HCT116 (cell line): ENCODE data around the gene FAM110A. TPM values are rescaled to one million over a fixed set of nuclear protein-coding genes. Genes with fewer than 3 reads are reported as not detected.
A peak's percentile ranks its signal among the peaks of the same experiment; 100 is the strongest.

Experiments
- ATAC-seq: fragments of 200-7000 bp; cut with Tn5 transposase; 2 replicates; pipeline ENCODE4 v1.9.1; 2020; ENCODE audit warnings: mild to moderate bottlenecking, moderate library complexity
- BruUV-seq: library from RNA; stranded (reverse); fragments of 400-500 nt; replicated peaks from 2 replicates; lab custom pipeline; 2021; lab: Mats Ljungman, UMichigan
- CTCF ChIA-PET: fragments of 300-600 bp; sonication (Branson Sonifier 250); formaldehyde crosslinking; loops from one replicate; lab custom pipeline; 2021; ENCODE audit warnings: antibody characterized with exemption; lab: Charles Lee
- POLR2A ChIA-PET: fragments of 300-600, 350-600 bp; sonication (Branson Sonifier 250); formaldehyde crosslinking; loops from one replicate; lab custom pipeline; 2021; ENCODE audit warnings: antibody characterized with exemption; lab: Charles Lee
- RAD21 ChIA-PET, 2 experiments: fragments of 300-600 bp; sonication (Branson Sonifier 250); formaldehyde crosslinking; loops; one replicate each; lab custom pipeline; 2023; ENCODE audit warnings: low total read pairs in 2 of 2; ENCODE audit not compliant: uncharacterized antibody in 2 of 2, unreplicated experiment in 2 of 2, low non-redundant PET in 1 of 2; lab: Charles Lee
- DNase-seq: peaks from one replicate; pipeline ENCODE4 v3.0.0-alpha.2; 2010; ENCODE audit warnings: low read depth, low spot score
- H2AFZ ChIP-seq: fragments of 200-600 bp; shearing (Covaris generic), sonication (generic); 2 replicates; pipeline ENCODE4 v1.6.1; 2017; ENCODE audit warnings: low read depth, mixed run types, mixed read lengths, antibody characterized with exemption, low read length; ENCODE audit not compliant: poor library complexity, severe bottlenecking
- H3K27ac ChIP-seq: 2 replicates; pipeline ENCODE4 v1.5.1; 2012; ENCODE audit warnings: low read depth, low read length
- H3K27me3 ChIP-seq: fragments of 200-600 bp; sonication (generic); 2 replicates; pipeline ENCODE4 v1.6.1; 2016; ENCODE audit warnings: mixed run types, low read length, mixed read lengths; ENCODE audit not compliant: insufficient read depth
- H3K36me3 ChIP-seq, 2 experiments: fragments of 200-500 bp in 1 of 2; fragments of 200-600 bp in 1 of 2; sonication (Bioruptor generic) in 1 of 2; sonication (generic) in 1 of 2; 2 replicates each; pipeline versions ENCODE4 v1.5.1 to v1.6.1; 2014 to 2016; ENCODE audit warnings: low read length in 2 of 2, inconsistent platforms in 1 of 2, mixed read lengths in 1 of 2, mixed run types in 1 of 2; ENCODE audit not compliant: insufficient read depth in 2 of 2, control insufficient read depth in 1 of 2
- H3K4me1 ChIP-seq, 2 experiments: fragments of 200-600 bp in 1 of 2; sonication (generic) in 1 of 2; 2 replicates each; pipeline versions ENCODE4 v1.5.1 to v1.6.1; 2012 to 2017; ENCODE audit warnings: low read length in 2 of 2, inconsistent platforms in 1 of 2, mild to moderate bottlenecking in 1 of 2, mixed read lengths in 1 of 2, mixed run types in 1 of 2, moderate library complexity in 1 of 2; ENCODE audit not compliant: insufficient read depth in 2 of 2, control insufficient read depth in 1 of 2
- H3K4me2 ChIP-seq: fragments of 200-600 bp; sonication (generic); 2 replicates; pipeline ENCODE4 v1.6.1; 2017; ENCODE audit warnings: mixed run types, low read length, mixed read lengths
- H3K4me3 ChIP-seq, 2 experiments: fragments of 200-600 bp in 1 of 2; sonication (generic) in 1 of 2; replicated peaks in 1 of 2; 2 replicates each; pipeline ENCODE4 v1.5.1; 2011 to 2016; ENCODE audit warnings: low read length in 2 of 2, control low read depth in 1 of 2, low read depth in 1 of 2, mild to moderate bottlenecking in 1 of 2, mixed read lengths in 1 of 2, mixed run types in 1 of 2
- H3K79me2 ChIP-seq: fragments of 200-600 bp; sonication (generic); 2 replicates; pipeline ENCODE4 v1.6.1; 2017; ENCODE audit warnings: mild to moderate bottlenecking, mixed run types, low read length, moderate library complexity, mixed read lengths; ENCODE audit not compliant: insufficient read depth
- H3K9ac ChIP-seq: fragments of 200-600 bp; sonication (generic); 2 replicates; pipeline ENCODE4 v1.6.1; 2016; ENCODE audit warnings: low read length, mixed read lengths
- H3K9me2 ChIP-seq: fragments of 200-600 bp; sonication (generic), shearing (Covaris generic); 2 replicates; pipeline ENCODE4 v1.6.1; 2017; ENCODE audit warnings: mixed run types, mild to moderate bottlenecking, moderate library complexity; ENCODE audit not compliant: insufficient read depth
- H3K9me3 ChIP-seq, 2 experiments: fragments of 200-500 bp in 1 of 2; fragments of 200-600 bp in 1 of 2; sonication (Bioruptor generic) in 1 of 2; sonication (generic) in 1 of 2; 2 replicates each; pipeline ENCODE4 v1.6.1; 2014 to 2017; ENCODE audit warnings: low read length in 2 of 2, mixed read lengths in 2 of 2, inconsistent platforms in 1 of 2, low read depth in 1 of 2, mild to moderate bottlenecking in 1 of 2, mixed run types in 1 of 2, moderate library complexity in 1 of 2; ENCODE audit not compliant: control insufficient read depth in 1 of 2, insufficient read depth in 1 of 2
- H4K20me1 ChIP-seq: fragments of 200-600 bp; sonication (generic), shearing (Covaris generic); 2 replicates; pipeline ENCODE4 v1.6.1; 2017; ENCODE audit warnings: mixed run types, mild to moderate bottlenecking, moderate library complexity; ENCODE audit not compliant: insufficient read depth
- CEBPB ChIP-seq: IDR thresholded peaks from 2 replicates; pipeline ENCODE4 v1.6.1; 2012; ENCODE audit warnings: low read depth
- EZH2 ChIP-seq: fragments of 200-600 bp; sonication (generic); IDR thresholded peaks from 2 replicates; pipeline ENCODE4 v1.6.1; 2017; ENCODE audit warnings: antibody characterized with exemption, mixed run types
- EZH2phosphoT487 ChIP-seq: fragments of 200-600 bp; IDR thresholded peaks from 2 replicates; pipeline ENCODE4 v1.6.1; 2018; ENCODE audit warnings: antibody characterized with exemption, borderline replicate concordance
- JUND ChIP-seq: IDR thresholded peaks from 2 replicates; pipeline ENCODE4 v1.6.1; 2012
- REST ChIP-seq: IDR thresholded peaks from 2 replicates; pipeline ENCODE4 v1.6.1; 2012; ENCODE audit warnings: low read depth
- SIN3A ChIP-seq: IDR thresholded peaks from 2 replicates; pipeline ENCODE4 v1.6.1; 2012; ENCODE audit warnings: low read depth
- SP1 ChIP-seq: IDR thresholded peaks from 2 replicates; pipeline ENCODE4 v1.6.1; 2012; ENCODE audit warnings: low read depth
- TCF7L2 ChIP-seq: IDR thresholded peaks from 2 replicates; pipeline ENCODE4 v1.7.0; 2011; ENCODE audit warnings: borderline replicate concordance, inconsistent platforms; ENCODE audit not compliant: insufficient read depth, insufficient read length; ENCODE audit errors: extremely low read depth
- YY1 ChIP-seq: IDR thresholded peaks from 2 replicates; pipeline ENCODE4 v1.6.1; 2011; ENCODE audit warnings: low read length, low read depth, moderate library complexity, mild to moderate bottlenecking; ENCODE audit not compliant: insufficient replicate concordance; ENCODE audit errors: extremely low read depth
- ZFX ChIP-seq: fragments of 450-650 bp; IDR thresholded peaks from 2 replicates; pipeline ENCODE4 v1.6.1; 2017
- ZNF274 ChIP-seq: fragments of 200-500 bp; sonication (Bioruptor generic); IDR thresholded peaks from 2 replicates; pipeline ENCODE4 v1.6.1; 2014; ENCODE audit warnings: mild to moderate bottlenecking, low read depth, low read length, inconsistent platforms
- intact Hi-C: fragments of 100-400 bp; cut with micrococcal nuclease; formaldehyde crosslinking; loops from 2 replicates; pipeline ENCODE4 v1.10.0; 2022
- total RNA-seq: library from RNA; stranded (reverse); gene quantifications from one replicate; pipeline ENCODE4 v1.2.1, GENCODE V29; 2021; ENCODE audit not compliant: unreplicated experiment
- TF ChIP-seq, protein P1 (sequence below), 3 experiments: fragments of 200-600 bp in 1 of 3; sonication (generic) in 1 of 3; IDR thresholded peaks in 2 of 3; conservative IDR thresholded peaks in 1 of 3; 2 replicates each; pipeline ENCODE4 v1.5.1; 2012 to 2017; ENCODE audit warnings: low read depth in 2 of 3, low read length in 2 of 3, antibody characterized with exemption in 1 of 3, borderline replicate concordance in 1 of 3, control low read depth in 1 of 3, mild to moderate bottlenecking in 1 of 3, mixed read lengths in 1 of 3, mixed run types in 1 of 3, moderate library complexity in 1 of 3; ENCODE audit not compliant: insufficient read depth in 1 of 3

FAM110A gene
- total RNA-seq, 1 experiment from 2014 or later, result 26.4 TPM

GRCh38 chr20:833121-833449 lies 430 bp upstream of the FAM110A start:
- DNase-seq (no peak), ATAC-seq (no peak)
- ChIA-PET RAD21 (interaction anchor here in 1 of 2 experiments (0.9 to 1.3 kb wide), 2 partner anchors 15 to 123 kb away, joined by 3 to 4 read pairs; no protein-coding TSS in a partner anchor), CTCF (interaction anchor here (0.6 to 1.9 kb wide), 5 partner anchors 8 to 121 kb away, joined by 3 to 15 read pairs (median 3); no protein-coding TSS in a partner anchor), POLR2A (interaction anchor here (0.7 to 0.8 kb wide), 2 partner anchors 8 to 15 kb away, joined by 3 read pairs; no protein-coding TSS in a partner anchor)
- H3K36me3 ChIP-seq, result no peaks in the 10 kb centered on the region
- H3K27me3 ChIP-seq, result no peaks in the 10 kb centered on the region
- H3K27ac ChIP-seq, result peak overlapping the region; percentile 88
- peaks cover 23% of the 10 kb centered on the region for H3K79me2 ChIP-seq
- peak overlapping the region; percentile 98 for H2AFZ ChIP-seq
- intact Hi-C loops, result no loop called here
- no peaks in the 10 kb centered on the region for H3K9me3 ChIP-seq
- BruUV-seq, result TSS peak; percentile 78
- peak overlapping the region; percentile 67 for H3K9ac ChIP-seq
- H4K20me1 ChIP-seq, result no peaks in the 10 kb centered on the region
- no peaks in the 10 kb centered on the region for H3K9me2 ChIP-seq
- peaks cover 18 to 37% of the 10 kb centered on the region in 2 experiments for H3K4me1 ChIP-seq
- H3K4me2 ChIP-seq, result peak overlapping the region; percentile 95
- TF ChIP-seq TCF7L2 (no peak), JUND (no peak), REST (no peak), EZH2phosphoT487 (no peak), SIN3A (no peak), SP1 (no peak), YY1 (no peak), EZH2 (no peak), CEBPB (no peak), ZNF274 (no peak), ZFX (no peak)
- TF ChIP-seq, protein P1, sequence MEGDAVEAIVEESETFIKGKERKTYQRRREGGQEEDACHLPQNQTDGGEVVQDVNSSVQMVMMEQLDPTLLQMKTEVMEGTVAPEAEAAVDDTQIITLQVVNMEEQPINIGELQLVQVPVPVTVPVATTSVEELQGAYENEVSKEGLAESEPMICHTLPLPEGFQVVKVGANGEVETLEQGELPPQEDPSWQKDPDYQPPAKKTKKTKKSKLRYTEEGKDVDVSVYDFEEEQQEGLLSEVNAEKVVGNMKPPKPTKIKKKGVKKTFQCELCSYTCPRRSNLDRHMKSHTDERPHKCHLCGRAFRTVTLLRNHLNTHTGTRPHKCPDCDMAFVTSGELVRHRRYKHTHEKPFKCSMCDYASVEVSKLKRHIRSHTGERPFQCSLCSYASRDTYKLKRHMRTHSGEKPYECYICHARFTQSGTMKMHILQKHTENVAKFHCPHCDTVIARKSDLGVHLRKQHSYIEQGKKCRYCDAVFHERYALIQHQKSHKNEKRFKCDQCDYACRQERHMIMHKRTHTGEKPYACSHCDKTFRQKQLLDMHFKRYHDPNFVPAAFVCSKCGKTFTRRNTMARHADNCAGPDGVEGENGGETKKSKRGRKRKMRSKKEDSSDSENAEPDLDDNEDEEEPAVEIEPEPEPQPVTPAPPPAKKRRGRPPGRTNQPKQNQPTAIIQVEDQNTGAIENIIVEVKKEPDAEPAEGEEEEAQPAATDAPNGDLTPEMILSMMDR (IDR thresholded peaks at IDR 0.05 in 2 of 3, conservative IDR thresholded peaks at IDR 0.05 in 1 of 3; ENCODE audit: borderline replicate concordance in 1 of 3, insufficient read depth in 1 of 3, low read depth in 2 of 3, low read length in 2 of 3), result no peak
- H3K4me3 ChIP-seq, result peak overlapping the region; percentile 54 to 84
